HUES48 (cell line): ENCODE measurements around the gene USF2.
"Not testable (repeated sequence)": the region's sequence is repeated elsewhere in the genome, so short reads cannot be mapped to it uniquely, and the experiment has no call there.

Source experiments
- H3K27ac ChIP-seq: one replicate; pipeline ENCODE4 v1.7.0; 2013; ENCODE audit warnings: low read depth, low read length, inconsistent platforms
- H3K27me3 ChIP-seq: 2 replicates; pipeline ENCODE4 v1.6.1; 2013; ENCODE audit warnings: mild to moderate bottlenecking, low read length; ENCODE audit not compliant: control insufficient read depth, insufficient read depth
- H3K36me3 ChIP-seq: 2 replicates; pipeline ENCODE4 v1.6.1; 2013; ENCODE audit warnings: low read length; ENCODE audit not compliant: control insufficient read depth, insufficient read depth
- H3K4me1 ChIP-seq: 2 replicates; pipeline ENCODE4 v1.6.1; 2013; ENCODE audit warnings: mild to moderate bottlenecking, low read length; ENCODE audit not compliant: control insufficient read depth, insufficient read depth
- H3K4me3 ChIP-seq: 2 replicates; pipeline ENCODE4 v1.5.1; 2013; ENCODE audit warnings: mild to moderate bottlenecking, low read depth, low read length
- H3K9ac ChIP-seq: 2 replicates; pipeline ENCODE4 v1.6.1; 2013; ENCODE audit warnings: mild to moderate bottlenecking, low read depth, low read length, moderate library complexity
- H3K9me3 ChIP-seq: 2 replicates; pipeline ENCODE4 v1.6.1; 2013; ENCODE audit warnings: low read length; ENCODE audit not compliant: control insufficient read depth, insufficient read depth

The USF2 gene

GRCh38 chr19:35226748-35227147, 42.0 kb upstream of the USF2 start:
- Histone ChIP-seq H3K36me3 (no peaks in the 10 kb centered on the region), H3K9ac (no peak overlapping the region), H3K4me1 (peaks cover 9% of the 10 kb centered on the region; the same call in 1 of the 2 replicates), H3K27ac (no peak overlapping the region), H3K9me3 (no peaks in the 10 kb centered on the region), H3K4me3 (no peak overlapping the region), H3K27me3 (no peaks in the 10 kb centered on the region)

- Histone ChIP-seq H3K9ac (no peak within 1 kb of the TSS), H3K4me3 (no peak within 1 kb of the TSS), H3K27ac (no peak within 1 kb of the TSS)
Measured at GRCh38 chr19:35228177-35228930, 40.4 kb upstream of the USF2 start, which contains the start of gene FAM187B. TSS of gene FAM187B (minus strand) at chr19:35228739. CDS start at chr19:35228680, 59 bp downstream.

GRCh38 chr19:35229601-35230000, 39.2 kb upstream of the USF2 start:
- no peak overlapping the region for H3K4me3 ChIP-seq
- no peak overlapping the region for H3K27ac ChIP-seq
- peaks cover 9% of the 10 kb centered on the region; the same call in 1 of the 2 replicates for H3K4me1 ChIP-seq
- H3K27me3 ChIP-seq = no peaks in the 10 kb centered on the region
- H3K9me3 ChIP-seq = 0 out of 2 replicates have a peak, but pooled peaks cover under 1% of the 10 kb centered on the region
- no peaks in the 10 kb centered on the region for H3K36me3 ChIP-seq
- no peak overlapping the region for H3K9ac ChIP-seq

More at GRCh38 chr19:35228177-35228930, 40.4 kb upstream of the USF2 start, which contains the start of gene FAM187B:
- no peaks in the 10 kb centered on the region for H3K9me3 ChIP-seq
- no peaks in the 10 kb centered on the region for H3K36me3 ChIP-seq
- no peaks in the 10 kb centered on the region for H3K27me3 ChIP-seq
- peaks cover 9% of the 10 kb centered on the region; the same call in 1 of the 2 replicates for H3K4me1 ChIP-seq

GRCh38 chr19:35231956-35232645, 36.7 kb upstream of the USF2 start:
- Histone ChIP-seq H3K27ac (no peak overlapping the region), H3K9ac (no peak overlapping the region)

GRCh38 chr19:35232912-35233311, 35.9 kb upstream of the USF2 start:
- no peak overlapping the region for H3K4me3 ChIP-seq
- H3K9ac ChIP-seq = no peak overlapping the region
- 0 out of 2 replicates have a peak, but pooled peaks cover 2% of the 10 kb centered on the region for H3K9me3 ChIP-seq
- no peak overlapping the region for H3K27ac ChIP-seq
- no peaks in the 10 kb centered on the region for H3K36me3 ChIP-seq
- H3K27me3 ChIP-seq = no peaks in the 10 kb centered on the region
- no peaks in the 10 kb centered on the region for H3K4me1 ChIP-seq

More at GRCh38 chr19:35231956-35232645, 36.7 kb upstream of the USF2 start:
- Histone ChIP-seq H3K27me3 (no peaks in the 10 kb centered on the region), H3K9me3 (0 out of 2 replicates have a peak, but pooled peaks cover 2% of the 10 kb centered on the region), H3K4me1 (no peaks in the 10 kb centered on the region), H3K36me3 (no peaks in the 10 kb centered on the region), H3K4me3 (no peak overlapping the region)

- Histone ChIP-seq H3K36me3 (no peaks in the 10 kb centered on the region), H3K9ac (no peak overlapping the region), H3K27ac (no peak overlapping the region), H3K4me3 (no peak overlapping the region), H3K27me3 (no peaks in the 10 kb centered on the region), H3K4me1 (no peaks in the 10 kb centered on the region), H3K9me3 (peaks cover 6% of the 10 kb centered on the region; the same call in 1 of the 2 replicates)
Measured at GRCh38 chr19:35236638-35237400, 31.9 kb upstream of the USF2 start.

GRCh38 chr19:35239597-35239996, 29.2 kb upstream of the USF2 start:
- H3K27ac ChIP-seq, H3K27me3 ChIP-seq, H3K36me3 ChIP-seq, H3K4me1 ChIP-seq, H3K4me3 ChIP-seq, H3K9me3 ChIP-seq, H3K9ac ChIP-seq: not testable (repeated sequence)

GRCh38 chr19:35240327-35240726, 28.4 kb upstream of the USF2 start:
- peaks cover 3% of the 10 kb centered on the region; the same call in 1 of the 2 replicates for H3K9me3 ChIP-seq
- no peaks in the 10 kb centered on the region for H3K4me1 ChIP-seq

GRCh38 chr19:35241417-35241816, 27.3 kb upstream of the USF2 start:
- Histone ChIP-seq H3K4me3 (no peak overlapping the region), H3K36me3 (no peaks in the 10 kb centered on the region), H3K27me3 (no peaks in the 10 kb centered on the region), H3K4me1 (no peaks in the 10 kb centered on the region), H3K27ac (no peak overlapping the region), H3K9ac (no peak overlapping the region), H3K9me3 (peaks cover 3% of the 10 kb centered on the region; the same call in 1 of the 2 replicates)

More at GRCh38 chr19:35240327-35240726, 28.4 kb upstream of the USF2 start:
- no peaks in the 10 kb centered on the region for H3K27me3 ChIP-seq
- H3K27ac ChIP-seq = no peak overlapping the region
- no peak overlapping the region for H3K9ac ChIP-seq
- H3K4me3 ChIP-seq = no peak overlapping the region
- no peaks in the 10 kb centered on the region for H3K36me3 ChIP-seq

GRCh38 chr19:35246466-35247092, 22.2 kb upstream of the USF2 start:
- Histone ChIP-seq H3K4me1 (peaks cover 12% of the 10 kb centered on the region), H3K4me3 (peak overlapping the region; percentile 88; the same call in 1 of the 2 replicates), H3K9me3 (no peaks in the 10 kb centered on the region; the same call in 1 of the 2 replicates), H3K27me3 (no peaks in the 10 kb centered on the region), H3K27ac (peak overlapping the region; percentile 99), H3K9ac (0 out of 2 replicates have a peak overlapping the region, but pooled peaks have one; percentile 94), H3K36me3 (peaks cover 16% of the 10 kb centered on the region)
